ENCODE data around the gene MCHR1.
"Not testable (repeated sequence)": the region's sequence is repeated elsewhere in the genome, so short reads cannot be mapped to it uniquely, and the experiment has no call there.

MCHR1 gene

GRCh38 chr22:40659166-40659565 lies 20.1 kb upstream of the MCHR1 start:
- no peak for FAIRE-seq

DNA sequence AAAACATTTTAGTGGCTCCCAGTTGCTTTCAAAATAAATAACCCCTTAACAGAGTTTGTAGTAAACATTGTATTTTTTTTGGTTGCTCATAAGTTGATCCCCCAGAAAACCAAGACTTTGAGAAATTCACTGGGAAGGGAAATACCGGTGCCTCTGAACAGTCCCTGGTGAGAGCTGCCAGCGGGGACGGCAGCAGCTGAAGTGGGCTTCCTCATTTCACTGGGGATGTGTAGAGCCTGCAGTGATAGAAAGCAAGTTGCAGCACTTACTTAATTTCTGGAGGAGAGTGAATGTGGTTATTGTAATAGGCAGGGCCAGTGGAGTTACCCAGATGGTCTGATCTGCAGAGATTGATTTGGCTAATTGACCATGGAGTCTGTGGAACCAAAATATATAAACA lies 18.6 kb upstream of the MCHR1 start:
- FAIRE-seq, result no peak

GRCh38 chr22:40661671-40662070 lies 17.6 kb upstream of the MCHR1 start:
- FAIRE-seq, result no peak

DNA sequence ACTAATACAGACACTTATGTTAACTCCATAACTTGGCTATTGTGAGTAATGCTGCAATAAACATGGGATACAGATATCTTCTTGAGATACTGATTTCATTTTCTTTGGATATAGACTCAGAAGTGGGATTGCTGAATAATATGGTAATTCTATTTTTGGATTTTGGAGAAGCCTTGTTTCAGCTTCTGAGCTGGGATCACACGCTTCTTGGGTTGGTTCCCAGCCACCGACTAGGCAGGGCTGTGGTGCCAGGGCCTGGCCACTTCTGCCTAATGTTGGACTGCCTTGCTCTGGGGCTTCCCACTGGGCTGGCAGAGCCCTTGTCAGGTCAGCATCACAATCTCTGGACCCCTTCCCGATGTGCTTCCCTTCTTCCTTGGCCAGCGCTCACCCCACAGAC lies 14.0 kb upstream of the MCHR1 start:
- FAIRE-seq, result no peak

DNA sequence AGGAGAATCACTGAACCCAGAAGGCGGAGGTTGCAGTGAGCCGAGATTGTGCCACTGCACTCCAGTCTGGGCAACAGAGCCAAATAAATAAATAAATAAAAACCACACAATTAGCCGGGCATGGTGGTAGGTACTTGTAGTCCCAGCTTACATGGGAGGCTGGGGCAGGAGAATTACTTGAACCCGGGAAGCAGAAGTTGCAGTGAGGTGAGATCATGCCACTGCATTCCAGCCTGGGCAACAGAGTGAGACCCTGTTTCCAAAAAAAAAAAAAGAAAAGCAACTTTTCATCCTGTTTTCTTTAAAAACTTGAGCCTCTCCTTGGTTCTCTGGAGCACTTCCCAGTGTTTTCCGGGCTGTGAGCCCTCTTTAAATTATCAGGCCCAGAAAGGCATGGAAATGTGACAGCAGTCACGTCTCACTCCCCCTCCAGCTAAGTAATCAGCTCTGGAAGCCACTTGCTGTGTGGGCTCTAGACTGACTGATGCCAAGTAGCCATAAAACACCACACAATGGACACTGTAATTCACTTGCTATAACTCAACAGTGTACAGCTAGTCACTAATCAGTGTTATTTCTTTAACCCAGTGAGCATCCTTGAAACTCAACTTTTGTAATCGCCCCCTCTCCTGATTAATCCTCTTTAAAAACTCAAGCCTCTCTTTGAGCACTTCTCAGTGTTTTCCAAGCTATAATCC lies 13.0 kb upstream of the MCHR1 start:
- FAIRE-seq, result no peak

DNA sequence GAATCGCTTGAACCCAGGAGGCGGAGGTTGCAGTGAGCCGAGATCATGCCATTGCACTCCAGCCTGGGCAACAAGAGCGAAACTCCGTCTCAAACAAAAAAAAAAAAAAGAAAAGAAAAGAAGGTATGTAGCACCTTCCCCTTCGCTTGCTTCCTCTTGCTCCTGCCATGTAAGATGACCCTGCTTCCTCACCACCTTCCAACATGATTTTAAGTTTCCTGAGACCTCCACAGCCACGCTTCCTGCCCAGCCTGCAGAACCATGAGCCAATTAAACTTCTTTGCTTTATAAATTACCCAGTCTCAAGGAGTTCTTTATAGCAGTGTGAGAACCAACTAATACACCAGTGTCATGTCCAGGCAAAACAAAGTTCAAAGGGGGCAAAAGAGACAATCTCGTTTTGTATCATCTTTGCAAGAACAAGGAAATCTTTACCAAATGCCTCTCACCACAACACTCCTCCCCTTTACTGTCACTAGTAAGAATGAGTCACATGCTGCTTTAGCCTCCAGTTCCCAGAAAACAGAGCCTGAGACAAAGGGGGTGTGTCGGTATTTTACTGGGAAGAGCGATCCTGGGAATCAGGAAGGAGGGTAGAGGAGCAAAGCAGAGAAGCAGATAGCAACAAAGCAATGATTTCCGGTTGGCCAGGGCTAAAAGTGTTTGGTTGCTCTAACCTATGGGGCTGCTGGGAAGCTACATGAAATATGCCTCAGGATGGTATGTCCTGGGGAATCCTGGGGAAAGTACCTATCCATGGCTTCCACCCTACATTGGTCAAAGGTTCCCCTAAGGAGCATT lies 10.5 kb upstream of the MCHR1 start:
- FAIRE-seq, result no peak

DNA sequence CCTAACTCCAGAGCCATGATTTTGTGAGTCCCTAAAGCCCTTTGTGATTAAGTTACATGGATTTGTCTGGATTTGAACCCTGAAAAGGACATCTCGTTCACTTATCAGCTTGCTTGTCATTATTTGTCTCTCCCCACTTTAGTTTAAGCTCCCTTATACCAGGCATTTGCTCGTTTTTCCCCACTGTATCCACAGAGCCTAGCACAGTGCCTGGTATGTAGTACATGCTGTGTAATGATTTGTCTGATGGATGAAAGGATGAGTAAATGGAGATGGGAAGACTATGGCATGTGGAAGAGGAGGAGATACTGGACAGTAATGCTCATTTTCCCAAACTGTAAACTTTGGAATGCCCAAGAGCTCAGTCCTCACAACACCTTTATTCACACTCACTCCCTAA lies 9.2 kb upstream of the MCHR1 start:
- no peak for FAIRE-seq

DNA sequence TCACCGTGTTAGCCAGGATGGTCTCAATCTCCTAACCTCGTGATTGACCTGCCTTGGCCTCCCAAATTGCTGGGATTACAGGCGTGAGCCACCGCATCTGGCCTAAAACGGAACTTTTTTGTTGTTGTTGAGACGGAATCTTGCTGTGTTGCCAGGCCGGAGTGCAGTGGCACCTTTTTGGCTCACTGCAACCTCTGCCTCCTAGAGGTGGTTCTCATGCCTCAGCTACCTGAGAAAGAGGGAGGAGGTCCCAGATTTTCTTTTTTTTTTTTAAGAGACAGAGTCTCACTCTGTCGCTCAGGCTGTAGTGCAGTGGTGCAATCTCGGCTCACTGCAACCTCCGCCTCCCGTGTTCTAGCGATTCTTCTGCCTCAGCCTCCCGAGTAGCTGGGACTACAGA lies 7.9 kb upstream of the MCHR1 start:
- FAIRE-seq, result no peak

- FAIRE-seq, result no peak
Observed at GRCh38 chr22:40671796-40672360, 7.4 kb upstream of the MCHR1 start.

- no peak for FAIRE-seq
Observed at GRCh38 chr22:40673017-40673416, 6.3 kb upstream of the MCHR1 start.

GRCh38 chr22:40674274-40674673 lies 5.0 kb upstream of the MCHR1 start:
- no peak for FAIRE-seq

GRCh38 chr22:40676166-40676565 lies 3.1 kb upstream of the MCHR1 start:
- FAIRE-seq, result not testable (repeated sequence)

DNA sequence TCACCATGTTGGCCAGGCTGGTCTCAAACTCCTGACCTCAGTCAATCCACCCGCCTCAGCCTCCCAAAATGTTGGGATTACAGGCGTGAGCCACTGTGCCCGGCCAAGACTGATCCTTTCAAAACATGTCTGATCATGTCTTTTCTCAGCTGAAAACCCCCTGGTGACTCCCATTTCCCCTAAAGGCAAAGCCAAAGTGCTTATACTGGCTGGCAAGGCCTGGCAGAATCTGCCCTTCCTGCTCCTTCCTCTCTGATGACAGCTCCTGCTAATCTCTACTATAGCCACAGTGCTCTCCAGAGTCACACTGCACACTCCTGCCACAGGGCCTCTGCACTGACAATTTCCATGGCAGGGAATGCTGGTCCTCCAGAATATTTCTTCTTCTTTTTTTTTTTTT lies 2.6 kb upstream of the MCHR1 start:
- no peak for FAIRE-seq

- no peak for FAIRE-seq
Observed at GRCh38 chr22:40678493-40679248, 613 bp upstream of the MCHR1 start.

DNA sequence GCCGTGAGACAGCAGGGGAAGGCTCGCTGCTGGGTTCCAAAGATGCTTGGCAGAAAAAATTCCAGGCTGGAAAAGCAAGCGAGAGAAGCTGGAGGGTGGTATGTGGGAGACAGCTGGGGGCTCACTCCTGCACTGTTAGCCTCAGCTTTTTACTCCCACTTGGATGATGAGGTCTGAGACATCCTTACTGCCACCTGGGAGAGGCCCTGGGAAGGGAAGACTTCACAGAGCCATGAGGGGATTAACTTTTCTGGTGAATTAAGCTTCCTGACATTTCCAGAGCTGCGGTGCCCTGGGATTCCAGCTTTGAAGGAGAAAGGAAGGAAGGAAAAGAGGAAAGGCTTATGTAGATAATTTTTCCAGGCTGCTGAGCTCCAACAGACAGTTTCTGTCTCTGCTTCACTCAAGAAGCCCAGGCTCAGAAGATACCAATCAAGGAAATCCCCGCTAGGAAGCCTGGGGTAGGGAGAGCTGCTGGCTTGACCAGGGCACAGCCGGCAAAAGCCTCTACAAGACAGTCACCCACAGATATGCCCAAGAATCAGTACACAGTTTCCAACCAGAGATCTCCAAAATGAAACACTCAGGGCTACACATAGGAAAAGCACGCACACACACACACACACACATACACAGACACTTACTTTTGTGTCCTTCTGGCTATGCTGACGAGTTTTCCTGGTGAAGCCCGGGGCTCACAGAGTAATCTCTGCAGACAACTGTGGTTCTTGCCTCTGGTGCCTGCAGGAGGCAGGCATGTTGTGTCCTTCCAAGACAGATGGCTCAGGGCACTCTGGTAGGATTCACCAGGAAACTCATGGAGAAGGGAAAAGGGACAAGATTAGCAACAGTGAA lies 907 bp downstream of the MCHR1 start:
- no peak for FAIRE-seq

DNA sequence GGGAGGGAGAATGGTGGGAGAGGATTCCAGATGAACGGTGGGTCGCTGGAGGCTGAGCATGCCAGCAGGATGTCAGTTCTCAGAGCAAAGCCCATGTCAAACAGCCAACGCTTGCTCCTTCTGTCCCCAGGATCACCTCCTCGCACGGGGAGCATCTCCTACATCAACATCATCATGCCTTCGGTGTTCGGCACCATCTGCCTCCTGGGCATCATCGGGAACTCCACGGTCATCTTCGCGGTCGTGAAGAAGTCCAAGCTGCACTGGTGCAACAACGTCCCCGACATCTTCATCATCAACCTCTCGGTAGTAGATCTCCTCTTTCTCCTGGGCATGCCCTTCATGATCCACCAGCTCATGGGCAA lies 1.5 kb downstream of the MCHR1 start:
- no peak for FAIRE-seq

DNA sequence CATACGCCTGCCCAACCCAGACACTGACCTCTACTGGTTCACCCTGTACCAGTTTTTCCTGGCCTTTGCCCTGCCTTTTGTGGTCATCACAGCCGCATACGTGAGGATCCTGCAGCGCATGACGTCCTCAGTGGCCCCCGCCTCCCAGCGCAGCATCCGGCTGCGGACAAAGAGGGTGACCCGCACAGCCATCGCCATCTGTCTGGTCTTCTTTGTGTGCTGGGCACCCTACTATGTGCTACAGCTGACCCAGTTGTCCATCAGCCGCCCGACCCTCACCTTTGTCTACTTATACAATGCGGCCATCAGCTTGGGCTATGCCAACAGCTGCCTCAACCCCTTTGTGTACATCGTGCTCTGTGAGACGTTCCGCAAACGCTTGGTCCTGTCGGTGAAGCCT lies 2.2 kb downstream of the MCHR1 start:
- no peak for FAIRE-seq

- FAIRE-seq, result no peak
Observed at GRCh38 chr22:40684728-40685127, 5.4 kb downstream of the MCHR1 start.

GRCh38 chr22:40685406-40685805 lies 6.1 kb downstream of the MCHR1 start:
- no peak for FAIRE-seq

- no peak for FAIRE-seq
Observed at GRCh38 chr22:40687706-40688105, 8.4 kb downstream of the MCHR1 start.

GRCh38 chr22:40690370-40690769 lies 11.1 kb downstream of the MCHR1 start:
- no peak for FAIRE-seq

- FAIRE-seq, result no peak
Observed at GRCh38 chr22:40691532-40691931, 12.2 kb downstream of the MCHR1 start.

DNA sequence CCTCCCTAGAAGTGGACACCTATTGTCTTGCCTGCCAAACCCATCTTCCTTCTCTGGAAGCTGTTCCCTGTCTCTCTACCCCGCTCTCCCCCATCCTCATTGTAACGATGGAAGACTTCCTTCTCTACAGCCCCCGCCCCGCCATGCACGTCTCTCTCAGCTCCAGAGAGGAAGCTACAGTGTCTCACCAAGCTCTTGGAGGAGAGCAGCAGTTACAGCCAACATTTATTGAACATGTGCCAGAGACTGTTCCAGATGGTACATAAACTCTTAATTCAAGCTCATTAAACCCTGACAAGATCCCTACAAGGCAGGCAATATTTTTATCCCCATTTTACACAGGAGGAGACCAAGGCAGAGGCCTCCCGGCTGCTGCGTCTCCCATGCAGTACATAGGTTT lies 15.1 kb downstream of the MCHR1 start:
- FAIRE-seq, result no peak
